HG03025 (cell line): ENCODE results near the gene MVB12A.

ENCODE experiments used
- ATAC-seq: cut with Tn5 transposase; IDR thresholded peaks from one replicate; pipeline ENCODE4 v1.9.1; 2021; ENCODE audit warnings: mild to moderate bottlenecking, moderate library complexity; ENCODE audit not compliant: unreplicated experiment, low FRiP score

MVB12A gene

DNA sequence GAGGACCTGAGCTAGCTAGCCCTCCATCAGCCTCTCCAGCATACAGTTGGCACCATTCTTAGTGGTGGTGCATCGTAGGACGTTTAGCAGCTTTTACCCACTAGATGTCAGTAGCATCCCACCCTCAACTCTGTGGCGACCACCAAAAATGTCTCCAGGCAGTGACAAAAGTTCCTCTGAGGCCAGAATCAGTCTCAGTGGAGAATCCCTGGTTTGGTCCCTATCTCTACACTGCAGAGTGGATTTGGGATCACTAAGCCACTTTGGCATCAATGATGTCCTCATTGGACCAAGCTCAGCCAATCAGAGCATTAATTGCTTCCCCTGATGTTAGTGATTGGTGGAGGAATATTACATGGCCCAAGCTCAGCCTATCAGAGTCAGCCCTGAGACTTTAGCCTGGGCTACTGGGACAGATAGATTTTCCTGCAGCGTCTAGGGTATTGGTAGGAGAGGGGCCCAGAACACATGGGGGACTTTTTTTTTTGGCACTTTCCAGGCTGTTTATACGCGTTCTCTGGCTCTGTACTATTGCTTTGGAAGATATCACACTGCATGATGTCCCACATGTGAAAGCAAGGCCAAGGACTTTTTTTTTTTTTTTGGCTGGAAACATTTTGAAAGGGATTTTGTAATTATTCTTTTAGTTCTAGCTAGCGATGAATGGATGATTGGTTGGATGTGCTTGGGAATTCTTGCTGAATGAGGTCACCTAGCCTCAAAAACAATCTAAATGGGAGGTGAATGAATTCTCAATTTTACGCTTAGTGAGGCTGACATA is 21.6 kb downstream of the MVB12A start:
- no peak for ATAC-seq

DNA sequence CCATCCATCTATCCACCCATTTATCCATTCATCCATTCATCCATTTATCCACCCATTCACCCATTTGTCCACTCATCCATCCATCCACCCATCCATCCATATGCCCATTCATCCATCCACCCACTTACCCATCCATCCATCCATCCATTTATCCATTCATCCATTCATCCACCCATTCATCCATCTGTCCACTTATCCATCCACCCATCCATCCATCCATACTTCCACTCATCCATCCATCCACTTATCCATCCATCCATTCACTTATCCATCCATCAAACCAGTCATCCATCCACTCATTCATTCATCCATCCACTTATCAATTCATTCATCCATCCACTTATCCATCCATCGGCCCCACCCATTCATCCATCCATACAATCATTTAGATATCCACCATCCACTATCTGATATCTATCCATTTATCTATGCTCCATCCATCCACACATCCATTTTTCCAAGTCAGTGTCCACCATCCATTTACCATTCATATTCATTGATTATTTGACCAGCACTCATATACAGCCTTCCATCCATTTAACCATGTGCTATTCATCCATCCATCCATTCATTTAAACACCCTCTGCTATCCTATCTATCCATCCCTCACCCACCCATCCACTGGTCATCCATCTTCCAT is 25.8 kb downstream of the MVB12A start:
- ATAC-seq: no peak

DNA sequence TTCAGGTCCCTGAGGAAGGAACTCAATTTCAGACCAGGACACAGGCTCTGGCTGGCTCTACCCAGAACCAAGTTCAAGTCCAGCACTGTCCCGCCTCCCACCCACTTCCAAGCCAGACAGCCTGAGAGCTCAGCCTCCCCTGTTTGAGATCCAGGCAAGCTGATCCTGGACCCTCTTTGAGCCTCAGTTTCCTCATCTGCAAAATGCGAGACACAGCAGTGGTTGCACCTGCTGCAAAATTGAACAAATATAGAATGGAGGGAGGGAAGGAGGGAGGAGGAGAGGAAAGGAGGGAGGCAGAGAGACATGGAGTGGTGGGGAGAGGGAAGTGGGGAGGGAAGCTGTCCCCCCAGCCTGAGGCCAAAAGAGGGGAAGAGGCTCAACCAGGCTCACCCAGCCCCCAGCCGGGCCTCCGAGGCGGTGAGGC is 27.9 kb downstream of the MVB12A start:
- ATAC-seq: no peak

DNA sequence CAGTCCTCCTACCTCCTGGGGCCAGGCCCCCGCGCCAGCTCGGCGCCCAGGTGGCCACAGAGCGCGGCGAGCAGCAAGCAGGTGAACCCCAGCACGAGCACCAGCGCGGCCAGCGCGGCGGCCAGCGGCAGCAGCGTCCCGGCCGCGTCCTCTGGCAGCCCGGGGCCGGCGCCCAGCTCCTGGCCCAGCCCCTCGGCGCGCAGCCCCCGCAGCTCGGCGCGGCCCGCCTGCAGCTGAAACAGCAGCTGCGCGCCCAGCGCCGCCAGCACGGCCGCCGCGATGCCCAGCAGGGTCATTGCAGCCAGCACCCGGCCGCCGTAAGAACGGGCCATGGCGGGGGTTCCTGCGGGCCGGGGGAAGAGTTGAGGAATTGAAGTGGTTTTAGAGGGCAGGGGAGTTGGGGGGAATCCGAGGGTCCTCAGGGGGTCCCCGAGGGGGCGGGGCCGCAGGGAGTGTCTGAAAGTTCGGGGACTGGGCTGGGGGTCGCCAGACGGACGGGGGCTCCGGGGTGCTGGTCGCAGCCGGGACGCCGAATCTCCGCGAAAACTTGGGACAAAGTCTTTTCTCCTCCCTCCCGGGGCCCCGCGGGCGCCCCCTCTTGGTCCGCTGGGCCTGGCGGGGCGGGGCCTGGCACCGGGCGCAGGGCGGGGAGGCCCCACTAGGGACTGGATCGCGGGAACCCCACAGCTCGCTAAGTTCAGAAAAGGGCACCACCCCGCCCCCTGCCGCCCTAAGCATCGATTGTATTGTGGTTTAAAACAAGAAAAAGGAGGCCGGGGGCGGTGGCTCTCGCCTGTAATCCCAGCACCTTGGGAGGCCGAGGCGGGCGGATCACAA is 28.5 kb downstream of the MVB12A start, which contains the start of gene TMEM221:
TMEM221 (minus strand) TSS at position 538 of the 837 bp plus-strand sequence; CDS start at position 332, 206 bp downstream.
- no peak for ATAC-seq

DNA sequence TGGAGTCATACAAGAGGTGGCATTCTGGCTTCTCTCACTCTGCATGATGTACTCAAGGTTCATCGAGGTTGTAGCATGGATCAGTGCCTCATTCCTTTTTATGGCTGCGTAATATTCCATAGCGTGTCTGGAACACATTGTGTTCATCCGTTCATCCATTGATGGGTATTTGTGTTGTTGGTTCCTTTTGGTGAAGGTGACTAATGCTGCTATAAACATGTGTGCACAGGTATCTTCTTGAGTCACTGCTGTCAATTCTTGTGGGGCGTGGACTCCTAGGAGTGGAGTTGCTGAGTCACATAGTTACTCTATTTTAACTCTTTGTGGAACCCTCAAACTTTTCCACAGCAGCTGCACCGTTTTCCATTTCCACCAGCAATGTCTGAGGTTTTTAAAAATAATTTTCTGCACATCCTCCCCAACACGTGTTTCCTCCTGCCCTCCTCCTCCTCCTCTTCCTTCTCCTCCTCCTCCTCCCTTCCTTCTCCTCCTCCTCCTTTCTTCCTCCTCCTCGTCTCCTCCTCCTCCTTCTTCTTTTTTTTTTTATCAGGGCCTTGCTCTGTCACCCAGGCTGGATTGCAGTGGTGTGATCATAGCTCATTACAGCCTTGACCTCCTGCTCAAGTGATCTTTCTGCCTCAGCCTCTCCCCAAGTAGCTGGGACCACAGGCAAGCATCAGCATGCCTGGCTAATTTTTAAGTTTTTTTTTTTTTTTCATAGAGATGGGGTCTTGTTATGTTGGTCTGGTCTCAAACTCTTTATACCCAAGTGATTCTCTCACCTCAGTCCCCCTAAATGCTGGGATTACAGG is 30.6 kb downstream of the MVB12A start:
- ATAC-seq: no peak

GRCh38 chr19:17451820-17452219 is 32.0 kb downstream of the MVB12A start:
- no peak for ATAC-seq

- no peak for ATAC-seq
Measured at GRCh38 chr19:17454576-17455071, 34.8 kb downstream of the MVB12A start.

- ATAC-seq: no peak
Measured at GRCh38 chr19:17455308-17456123, 35.7 kb downstream of the MVB12A start.

- no peak for ATAC-seq
Measured at GRCh38 chr19:17456127-17456526, 36.3 kb downstream of the MVB12A start.

GRCh38 chr19:17457616-17458015 is 37.8 kb downstream of the MVB12A start:
- no peak for ATAC-seq

GRCh38 chr19:17458970-17459369 is 39.1 kb downstream of the MVB12A start:
- ATAC-seq: no peak

DNA sequence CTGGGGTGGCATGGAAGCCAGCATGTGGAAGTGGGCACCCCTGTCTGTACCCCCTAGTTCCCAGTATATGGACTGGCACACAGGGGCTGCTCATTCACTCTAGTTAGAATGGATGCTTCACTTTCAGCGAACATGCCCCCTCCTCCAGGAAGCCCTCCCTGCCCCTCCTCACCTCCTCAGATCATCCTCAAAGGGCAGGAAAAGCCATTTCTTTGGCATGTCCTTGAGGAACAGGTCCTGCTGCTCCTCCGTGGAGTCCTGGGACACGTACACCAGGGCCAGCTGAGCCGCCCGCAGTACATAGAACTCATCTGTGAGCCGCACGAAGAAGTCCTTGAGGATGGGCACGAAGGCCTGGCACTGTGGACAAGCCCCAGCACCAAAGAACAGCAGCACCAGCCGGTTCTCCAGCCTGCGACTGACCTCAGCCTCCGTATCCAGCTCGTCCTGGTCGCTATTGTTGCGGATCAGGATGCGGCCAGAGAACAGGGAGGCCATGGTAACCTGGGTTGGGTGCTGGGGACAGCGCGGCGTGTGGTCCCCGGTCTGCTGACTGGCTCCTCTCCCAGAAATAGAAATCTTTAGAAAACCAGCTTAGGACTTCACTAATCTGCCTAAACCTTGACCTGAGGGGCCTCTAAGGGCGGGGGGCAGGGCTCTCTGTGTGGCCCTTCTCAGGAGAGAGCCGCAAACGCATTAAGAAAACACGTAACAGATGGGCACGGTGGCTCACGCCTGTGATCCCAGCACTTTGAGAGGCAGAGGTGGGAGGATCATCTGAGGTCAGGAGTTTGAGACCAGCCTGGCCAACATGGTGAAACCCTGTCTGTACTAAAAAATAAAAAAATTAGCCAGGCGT is 40.8 kb downstream of the MVB12A start, which contains the start of gene NXNL1:
NXNL1 (minus strand) TSS at position 555 of the 859 bp plus-strand sequence; CDS start at position 498, 57 bp downstream.
- ATAC-seq: no peak

- no peak for ATAC-seq
Measured at GRCh38 chr19:17466487-17466850, 46.6 kb downstream of the MVB12A start.

DNA sequence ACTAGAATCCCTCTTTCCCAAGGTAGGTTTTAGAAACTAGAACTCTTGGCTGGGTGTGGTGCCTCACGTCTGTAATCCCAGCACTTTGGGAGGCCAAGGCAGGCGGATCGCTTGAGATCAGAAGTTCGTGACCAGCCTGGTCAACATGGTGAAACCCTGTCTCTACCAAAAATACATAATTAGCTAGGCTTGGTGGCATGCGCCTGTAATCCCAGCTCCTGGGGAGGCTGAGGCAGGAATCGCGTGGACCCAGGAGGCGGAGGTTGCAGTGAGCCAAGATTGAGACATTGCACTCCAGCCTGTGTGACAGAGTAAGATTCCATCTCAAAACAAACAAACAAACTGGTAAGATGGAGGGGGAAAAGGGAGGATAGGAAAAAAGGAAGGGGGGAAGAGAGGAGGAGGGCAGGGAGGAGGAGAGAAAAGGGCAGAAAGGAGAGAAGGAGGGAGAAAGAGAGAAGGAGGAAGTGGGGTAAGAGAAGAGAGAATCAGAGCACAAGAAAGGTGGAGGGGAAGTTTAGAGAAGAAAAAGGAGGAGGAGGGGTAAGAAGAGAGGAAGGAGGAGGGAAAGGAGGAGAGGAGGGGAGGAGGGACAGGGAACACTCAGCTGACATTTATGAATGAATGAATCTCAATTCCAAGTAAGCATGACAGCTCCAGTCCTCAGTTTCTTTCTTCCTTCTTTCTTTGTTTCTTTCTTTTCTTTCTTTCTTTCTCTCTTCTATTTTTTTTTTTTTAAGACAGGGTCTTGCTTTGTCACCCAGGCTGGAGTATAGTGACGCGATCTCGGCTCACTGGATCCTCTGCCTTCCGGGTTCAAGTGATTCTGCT is 47.8 kb downstream of the MVB12A start:
- no peak for ATAC-seq

- ATAC-seq: no peak
Measured at GRCh38 chr19:17468302-17469091, 48.6 kb downstream of the MVB12A start.

GRCh38 chr19:17469092-17469480 is 49.2 kb downstream of the MVB12A start:
- ATAC-seq: no peak
